Measurements from ENCODE around the gene SCMH1.

The SCMH1 gene

DNA sequence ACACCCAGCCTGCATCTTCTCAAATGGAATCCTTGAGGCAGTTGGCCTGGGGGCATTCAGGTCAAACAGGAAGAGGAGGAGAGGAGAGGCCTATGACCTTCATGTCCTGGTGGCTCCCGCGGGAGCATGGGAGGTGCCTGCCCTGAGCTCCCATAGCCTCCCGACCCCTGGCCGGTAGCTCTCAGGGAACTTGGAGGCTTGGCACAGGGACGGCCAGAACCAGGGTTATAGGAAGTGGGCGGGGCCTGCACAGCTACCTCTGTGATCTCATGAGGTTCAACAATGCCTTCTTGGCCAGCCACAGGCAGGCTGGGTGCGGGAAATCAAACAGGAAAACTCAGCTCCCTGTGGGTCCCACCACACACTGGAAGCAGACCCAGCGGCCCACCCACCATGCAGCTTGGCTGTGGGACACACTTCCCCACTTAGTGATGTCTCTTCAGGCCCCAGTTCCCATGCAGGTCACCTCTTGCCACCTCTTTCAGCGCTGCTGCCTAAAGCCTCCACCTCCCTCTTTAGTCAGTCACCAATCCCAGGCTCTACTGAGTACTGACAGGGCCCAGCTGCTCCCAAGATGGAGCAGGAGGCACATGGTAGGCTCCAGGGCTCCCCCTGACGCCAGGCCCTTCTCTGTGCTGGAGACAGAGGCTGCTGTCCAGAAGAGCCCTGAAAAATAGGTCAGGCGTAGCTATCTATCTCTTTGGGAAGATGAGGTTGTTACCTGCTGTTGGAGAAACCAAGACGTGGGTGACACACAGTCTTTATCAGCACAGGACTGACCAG lies 220.4 kb downstream of the SCMH1 start, which contains the start of gene SLFNL1:
Gene SLFNL1 (minus strand): TSS at position 200 of the 783 bp plus-strand sequence. CDS start 1,065 bp downstream, outside the sequence.
- no peak for DNase-seq

DNA sequence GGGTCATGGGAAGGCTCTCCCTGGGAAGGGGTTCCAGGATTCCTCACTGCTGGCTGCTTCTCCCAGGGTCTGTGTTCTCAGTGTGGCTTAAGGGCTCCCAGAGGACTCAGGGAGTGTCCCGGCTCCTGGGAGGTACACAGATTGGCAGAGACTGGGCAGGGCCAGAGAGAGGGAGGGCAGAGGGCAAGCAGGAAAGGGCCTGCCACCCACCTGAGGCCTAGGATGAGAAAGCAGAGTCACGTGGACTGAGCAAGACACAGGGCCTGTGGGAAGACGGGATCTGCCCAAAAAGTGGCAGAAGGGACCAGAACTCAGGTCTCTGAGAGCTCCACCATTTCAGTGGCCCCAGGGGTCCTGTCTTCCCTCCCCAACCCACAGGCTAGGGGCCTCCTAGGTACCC lies 221.5 kb downstream of the SCMH1 start:
- no peak for DNase-seq

DNA sequence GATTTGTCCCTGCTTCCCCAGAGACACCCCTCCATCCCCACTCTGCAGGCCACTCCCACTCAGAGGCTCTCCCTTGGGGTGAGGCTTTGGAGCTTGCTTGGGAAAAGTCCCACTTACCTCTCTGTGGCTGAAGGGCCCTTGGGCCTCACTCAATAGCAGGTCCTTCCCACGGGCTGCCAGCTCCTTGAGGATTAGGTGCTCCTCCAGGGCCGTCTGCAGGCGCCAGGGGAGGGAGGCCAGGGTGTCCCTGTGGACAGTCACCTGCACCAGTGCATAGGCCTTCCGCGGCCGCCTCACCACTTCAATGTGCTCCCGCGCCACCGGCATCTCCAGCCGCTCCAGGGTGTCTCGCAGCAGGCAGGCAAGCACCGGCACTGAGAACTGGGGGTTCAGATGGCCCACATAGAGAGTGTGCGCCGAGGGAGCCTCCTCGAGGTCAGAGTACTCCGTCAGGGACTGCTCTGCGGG lies 222.0 kb downstream of the SCMH1 start:
- no peak for DNase-seq

DNA sequence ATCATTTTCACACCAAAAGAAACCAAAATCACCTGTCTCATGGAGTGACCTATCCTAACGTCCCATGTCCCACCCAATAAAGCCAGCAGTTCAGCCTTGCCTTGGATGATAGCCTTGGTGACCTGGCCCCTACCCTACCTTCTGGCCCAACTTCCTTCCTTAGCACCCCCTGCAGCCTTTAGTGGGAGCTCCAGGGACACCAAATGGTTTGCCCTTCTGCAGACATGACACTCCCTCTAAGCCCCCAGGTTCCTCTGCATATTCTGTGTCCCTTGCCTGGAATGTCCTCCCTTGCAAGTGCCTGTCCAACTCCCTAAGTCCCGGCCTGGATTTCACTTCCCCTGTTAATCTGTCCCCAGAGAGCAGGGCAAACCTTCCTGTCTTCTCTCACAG lies 222.8 kb downstream of the SCMH1 start:
- no peak for DNase-seq

DNA sequence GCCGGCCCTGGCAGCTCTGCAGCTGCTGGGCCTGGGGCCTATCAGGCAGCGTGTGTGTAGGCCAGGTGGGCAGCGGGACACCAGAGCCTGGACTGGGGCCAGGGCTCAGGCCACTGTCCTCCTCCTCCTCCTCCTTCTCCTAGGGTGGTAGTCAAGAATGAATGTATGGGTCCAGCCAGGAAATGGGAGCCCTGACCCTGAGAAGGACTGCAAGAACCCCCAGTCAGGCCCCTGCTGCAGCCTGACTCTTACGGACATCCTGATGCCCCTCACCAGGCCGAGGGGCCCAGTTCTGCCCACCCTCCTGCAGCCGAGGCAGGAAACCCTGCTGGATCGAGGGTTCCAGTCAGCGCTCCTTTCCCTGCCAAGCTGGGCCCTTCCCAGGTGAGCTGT lies 224.1 kb downstream of the SCMH1 start:
- no peak for DNase-seq

DNA sequence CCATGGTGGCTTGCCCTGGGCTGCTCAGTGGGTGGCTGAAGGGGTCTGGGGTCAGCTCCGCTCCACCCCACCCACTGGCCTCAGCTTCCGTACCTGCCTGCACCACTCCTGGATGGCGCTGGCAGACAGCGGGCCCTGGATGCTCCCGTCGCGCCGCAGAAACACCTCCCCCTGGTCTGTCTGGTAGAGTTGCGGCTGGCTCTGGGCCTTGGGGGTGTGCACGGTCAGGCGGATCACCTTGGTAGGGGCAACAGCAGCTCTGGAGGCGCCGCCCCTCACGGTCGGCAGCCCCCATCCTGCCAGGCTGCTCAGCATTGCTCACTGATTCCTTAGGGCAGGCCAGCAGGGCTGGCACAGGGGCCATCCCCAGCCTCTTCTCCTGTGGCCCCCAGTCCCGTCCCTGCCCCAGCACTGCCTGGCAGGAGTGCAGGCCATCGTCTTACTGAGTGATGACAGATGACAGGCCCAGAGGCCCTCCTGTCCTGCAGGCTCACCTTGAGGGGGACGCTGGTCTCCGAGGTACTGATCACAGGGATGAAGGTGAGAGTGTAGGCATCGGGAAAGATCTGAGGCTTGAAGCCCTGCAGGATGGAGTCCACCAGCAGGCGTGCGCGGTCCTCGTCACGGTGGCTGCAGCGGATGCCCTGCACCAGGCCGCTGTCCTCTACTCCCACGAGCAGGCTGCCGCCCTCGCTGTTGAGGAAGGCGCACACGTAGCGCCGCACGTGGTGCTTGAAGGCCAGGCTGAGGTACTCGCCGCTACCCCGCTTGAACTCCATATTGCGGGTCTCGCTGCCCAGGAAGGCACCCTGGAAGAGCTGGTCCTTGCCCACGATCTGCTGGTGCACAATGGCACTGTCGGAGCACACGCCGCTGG lies 224.7 kb downstream of the SCMH1 start:
- DNase-seq: no peak

DNA sequence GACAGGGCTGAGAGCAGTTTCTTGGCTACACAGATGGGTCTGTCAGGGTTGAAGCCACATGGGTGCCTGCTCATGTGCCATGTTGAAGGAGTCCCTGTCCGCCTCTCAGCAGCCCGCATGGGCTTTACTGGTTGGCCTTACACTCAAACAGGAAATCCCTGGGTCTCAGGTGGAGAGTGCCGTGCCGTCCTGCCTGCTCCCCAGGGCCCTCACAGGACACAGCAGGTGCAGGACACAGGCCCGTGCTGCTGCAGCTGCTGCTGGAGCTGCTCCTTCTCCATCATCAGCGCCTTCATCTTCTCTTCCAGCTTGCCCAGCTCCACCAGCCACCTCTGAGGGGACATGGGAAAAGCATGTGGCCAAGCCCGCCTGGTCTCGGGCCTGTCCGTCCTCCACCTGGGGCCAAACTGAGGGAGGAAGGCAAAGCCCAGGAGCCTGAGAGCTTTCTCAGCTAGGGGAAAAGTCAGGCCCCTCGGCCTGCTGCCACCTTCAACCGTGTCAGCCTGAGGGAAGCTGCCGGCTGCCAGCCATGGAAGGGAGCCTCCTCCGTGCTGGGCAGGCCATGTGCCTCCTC lies 226.1 kb downstream of the SCMH1 start:
- no peak for DNase-seq

DNA sequence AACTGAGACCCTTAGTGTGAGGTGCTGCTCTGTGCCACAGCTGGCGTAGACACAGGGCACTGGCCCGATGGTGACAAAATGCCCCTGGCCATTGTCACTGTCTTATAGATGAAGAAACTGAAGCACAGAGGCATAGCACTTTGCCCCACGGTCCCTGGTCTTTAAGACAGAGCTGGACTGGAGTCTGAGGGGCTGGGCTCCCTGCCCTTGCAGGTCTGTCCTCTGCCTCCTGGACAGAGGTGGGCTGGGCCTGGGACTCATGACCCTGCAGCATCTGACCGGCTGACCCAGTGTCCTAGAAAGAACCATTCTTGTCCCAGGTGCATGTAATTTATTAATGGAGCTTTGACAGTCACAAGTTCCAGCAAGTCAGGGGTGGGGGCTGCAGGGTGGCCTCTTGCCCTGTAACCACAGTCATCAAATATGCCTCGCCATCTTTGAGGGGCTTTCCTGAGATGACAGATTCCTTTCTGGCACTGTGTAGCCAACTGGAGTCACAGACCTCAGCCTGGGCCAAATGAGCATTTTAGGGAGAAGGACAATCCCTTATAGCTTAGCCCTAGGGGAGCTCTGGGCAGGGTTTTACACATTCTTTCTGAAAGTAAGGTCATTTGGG lies 226.7 kb downstream of the SCMH1 start:
- DNase-seq: no peak

DNA sequence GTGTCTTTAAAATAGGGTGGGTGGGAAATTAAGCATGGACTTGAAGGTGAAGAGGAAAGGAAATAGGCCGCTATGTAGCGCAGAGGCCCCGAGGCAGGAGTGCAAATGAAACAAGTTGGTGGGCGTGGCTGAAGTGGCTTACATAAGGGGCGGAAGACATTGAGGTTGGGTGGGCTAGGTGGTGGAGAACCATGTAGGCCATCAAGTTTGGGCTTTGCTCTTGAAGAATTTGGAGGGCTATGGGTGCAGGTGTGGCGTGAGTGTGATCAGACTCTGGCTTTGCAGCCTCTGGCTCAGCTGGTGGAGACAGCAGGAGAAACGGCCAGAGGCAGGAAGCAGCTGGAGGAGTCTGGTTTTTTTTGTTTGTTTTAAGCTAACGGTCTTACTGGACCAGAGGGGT lies 227.2 kb downstream of the SCMH1 start:
- DNase-seq: no peak

DNA sequence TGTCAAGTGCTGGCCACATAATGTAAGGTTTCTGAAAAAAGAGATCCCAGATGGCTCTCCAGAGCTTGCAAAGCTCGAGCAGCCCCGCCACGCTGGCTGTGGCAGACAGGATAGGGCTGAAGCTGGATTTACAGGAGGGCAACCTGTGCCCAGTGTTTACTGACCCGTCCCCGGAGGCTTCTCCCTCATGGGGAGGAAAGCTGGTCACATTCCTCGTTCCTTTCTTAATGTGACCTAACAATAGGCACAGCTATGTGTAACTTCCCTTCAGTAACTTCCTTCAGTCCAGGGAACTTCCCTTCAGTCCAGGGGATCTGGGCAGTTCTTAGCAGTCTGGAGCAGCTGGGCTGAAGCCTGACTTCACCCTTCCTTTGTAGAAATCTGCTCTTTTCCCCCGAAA lies 228.3 kb downstream of the SCMH1 start:
- DNase-seq: no peak

DNA sequence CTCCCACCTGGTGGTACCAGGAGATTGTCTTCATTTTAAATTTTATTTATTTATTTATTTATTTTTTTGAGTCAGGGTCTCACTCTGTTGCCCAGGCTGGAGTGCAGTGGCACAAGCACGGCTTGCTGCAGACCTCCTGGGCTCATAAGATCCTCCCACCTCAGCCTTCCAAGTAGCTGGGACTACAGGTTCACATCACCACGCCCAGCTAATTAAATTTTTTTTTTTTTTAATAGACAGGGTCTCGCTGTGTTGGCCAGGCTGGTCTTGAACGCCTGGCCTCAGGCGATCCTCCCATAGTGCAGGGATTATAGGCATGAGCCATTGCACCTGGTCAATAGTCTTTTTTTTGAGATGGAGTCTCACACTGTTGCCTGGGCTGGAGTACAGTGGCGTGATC lies 229.1 kb downstream of the SCMH1 start:
- DNase-seq: no peak

DNA sequence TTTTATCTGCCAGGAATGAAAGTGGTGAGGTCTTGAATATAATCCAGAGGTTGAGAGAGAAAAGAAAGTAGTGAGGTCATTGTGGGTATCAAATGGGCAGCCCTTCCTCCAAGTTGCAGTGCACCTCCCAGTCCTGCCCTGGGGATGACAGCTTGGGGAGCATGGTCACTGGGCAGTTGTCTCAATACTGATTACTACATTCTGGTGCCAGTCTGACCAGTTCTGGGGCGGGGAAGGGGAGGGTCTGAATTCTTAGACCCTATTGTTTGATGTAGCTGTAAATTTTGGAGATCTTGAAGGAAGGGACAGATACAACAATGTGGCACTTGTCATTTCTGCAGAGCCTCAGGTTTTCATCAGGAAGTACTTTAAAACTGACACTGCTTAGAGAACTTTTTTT lies 231.8 kb downstream of the SCMH1 start:
- no peak for DNase-seq

DNA sequence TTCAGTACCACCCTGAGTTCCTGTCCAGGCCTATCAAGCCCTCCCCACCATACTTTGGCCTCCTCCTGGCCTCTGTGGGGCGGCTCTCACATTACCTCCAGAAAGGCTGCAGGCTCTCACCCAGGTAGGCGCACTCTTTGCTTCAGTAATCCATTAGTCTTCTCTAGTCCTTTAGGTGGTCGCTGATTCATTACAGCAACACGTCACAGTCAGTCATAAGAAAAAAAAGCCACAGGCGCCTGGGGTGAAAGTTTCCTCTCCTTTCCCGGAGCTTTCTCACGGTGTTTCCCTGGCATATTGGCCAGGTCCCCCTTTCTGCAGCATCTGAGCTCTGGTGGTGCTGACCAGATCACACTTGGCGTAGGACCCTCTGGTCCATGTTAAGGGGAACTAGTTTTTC lies 232.6 kb downstream of the SCMH1 start:
- DNase-seq: no peak

DNA sequence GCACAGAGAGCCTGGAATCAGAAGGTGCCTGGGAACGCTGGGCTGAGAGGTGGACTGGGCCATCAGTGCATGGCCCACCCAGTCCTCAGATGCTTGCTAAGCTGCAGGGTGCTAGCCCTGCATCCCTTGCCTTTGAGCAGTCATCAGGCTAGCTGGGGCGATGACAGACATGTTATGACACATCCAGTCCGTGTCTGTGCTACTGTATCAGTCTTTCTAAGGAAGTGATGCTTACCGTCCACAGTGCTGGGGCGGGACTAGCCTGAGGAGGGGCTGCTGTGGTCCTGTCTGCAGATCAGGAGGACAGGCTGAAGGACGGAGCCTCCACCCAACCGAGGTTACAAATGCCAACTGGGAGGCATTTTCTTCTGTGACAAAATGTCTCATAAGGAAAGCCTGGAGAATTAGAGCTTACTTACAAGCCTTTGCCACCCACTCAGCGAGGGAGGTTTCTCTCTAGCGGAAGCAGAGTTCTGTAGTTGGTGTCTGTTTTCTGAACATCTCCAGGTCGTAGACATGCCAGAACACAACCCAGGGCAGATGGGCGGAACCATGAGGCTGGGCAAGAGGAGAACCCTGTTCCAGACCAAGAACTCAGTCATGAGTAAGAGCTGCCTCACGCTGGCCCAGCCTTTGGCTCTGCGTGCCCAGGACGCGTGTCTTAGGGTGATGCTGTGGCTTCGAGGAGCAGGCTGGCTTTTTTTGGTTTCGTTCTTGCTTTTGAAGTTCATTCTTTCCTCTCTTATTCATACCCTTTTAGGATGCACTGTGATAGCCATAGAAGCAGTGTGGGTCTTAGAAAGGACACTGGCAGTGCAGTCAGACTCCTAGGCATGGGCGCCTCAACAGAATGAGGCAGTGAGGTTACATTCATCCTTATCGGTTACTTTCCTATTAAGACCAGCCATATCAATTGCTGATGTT lies 234.9 kb downstream of the SCMH1 start:
- no peak for DNase-seq

DNA sequence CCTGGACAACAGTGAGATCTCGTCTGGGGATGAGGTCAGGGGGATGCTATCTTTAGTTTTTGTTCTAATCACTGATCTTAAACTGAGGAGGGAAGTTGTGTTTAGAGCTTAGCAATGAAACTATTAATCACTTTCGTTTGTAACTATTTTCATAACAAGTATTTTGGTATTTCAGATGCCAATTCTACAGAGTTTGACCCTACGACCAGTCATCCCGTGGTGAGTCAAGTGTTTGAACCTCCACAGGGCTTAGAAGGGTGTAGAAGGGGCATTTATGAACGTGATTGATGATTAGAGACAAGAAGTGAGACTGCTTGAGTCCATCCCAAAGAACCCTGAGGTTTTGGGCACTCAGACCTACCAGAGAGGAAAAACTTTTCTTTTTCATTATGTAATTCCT lies 236.2 kb downstream of the SCMH1 start:
- no peak for DNase-seq

DNA sequence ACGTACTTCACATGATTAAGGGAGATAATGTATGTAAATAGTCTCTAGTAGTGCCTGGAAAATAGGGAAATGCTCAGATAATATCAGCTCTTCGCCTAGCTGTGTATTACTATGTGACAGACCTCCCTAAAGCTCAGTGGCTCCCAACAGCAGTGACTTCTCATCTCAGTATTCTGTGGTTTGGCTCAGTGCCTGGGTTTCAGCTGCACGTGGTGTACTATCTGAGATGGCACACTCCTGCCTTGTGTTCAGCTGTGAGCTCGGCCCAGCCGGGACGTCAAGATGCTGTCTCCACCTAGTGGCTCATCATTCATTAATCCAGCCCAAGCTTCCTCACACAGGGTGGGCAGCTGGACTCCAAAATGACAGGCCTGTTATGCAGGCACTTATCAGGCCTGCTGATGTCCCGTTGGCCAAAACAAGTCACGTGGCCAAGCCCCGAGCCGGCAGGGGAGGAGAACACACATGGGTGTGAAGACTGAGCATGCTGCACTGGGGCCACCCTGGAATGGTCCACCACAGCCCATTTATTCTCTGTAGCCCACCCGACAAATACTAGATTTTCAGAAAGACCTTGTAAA lies 238.4 kb downstream of the SCMH1 start:
- DNase-seq: no peak

DNA sequence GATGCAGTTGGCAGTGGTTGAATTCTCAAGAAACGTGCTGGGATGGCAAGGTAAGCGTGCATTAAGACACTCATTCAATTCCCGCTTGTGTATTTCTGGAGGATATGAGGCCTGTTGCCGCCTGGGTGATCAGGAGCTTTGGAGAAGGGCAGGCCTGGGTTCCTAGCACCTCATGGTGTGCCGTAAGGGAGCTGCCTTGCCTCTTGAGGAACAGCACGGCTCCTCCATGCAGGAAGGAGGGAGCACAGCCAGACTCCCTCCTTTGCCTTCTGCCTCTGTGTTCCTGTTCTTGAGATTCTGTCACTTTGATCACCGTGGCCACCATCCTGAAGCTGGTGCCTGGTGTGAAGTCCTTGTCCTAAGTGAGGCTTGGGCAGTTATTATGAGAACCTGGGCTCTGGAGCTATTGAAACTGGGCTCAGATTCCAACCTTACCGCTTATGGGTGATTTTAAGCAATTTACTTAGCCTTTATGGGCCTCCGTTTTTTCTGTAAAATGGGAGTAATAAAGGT lies 238.9 kb downstream of the SCMH1 start:
- DNase-seq: no peak

DNA sequence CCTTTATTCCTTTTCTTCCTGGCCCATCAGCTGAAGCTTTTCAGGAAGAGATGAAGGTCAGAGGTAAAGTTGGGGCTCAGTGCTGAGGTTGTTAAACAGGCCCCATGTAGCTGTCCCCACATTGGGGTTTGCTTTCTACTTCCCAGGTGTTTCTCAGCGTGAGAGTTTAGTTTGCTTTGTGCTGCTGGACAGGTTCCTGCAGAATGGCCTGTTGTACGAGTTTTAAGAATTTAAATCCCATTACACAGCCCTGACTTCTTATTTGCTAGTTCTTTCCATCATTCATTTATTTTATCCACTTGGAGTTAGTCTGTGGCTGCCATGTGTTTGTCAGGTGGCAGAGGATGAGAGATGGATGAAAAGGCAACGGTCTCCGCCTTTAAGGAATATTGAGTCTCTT lies 243.4 kb downstream of the SCMH1 start:
- no peak for DNase-seq

DNA sequence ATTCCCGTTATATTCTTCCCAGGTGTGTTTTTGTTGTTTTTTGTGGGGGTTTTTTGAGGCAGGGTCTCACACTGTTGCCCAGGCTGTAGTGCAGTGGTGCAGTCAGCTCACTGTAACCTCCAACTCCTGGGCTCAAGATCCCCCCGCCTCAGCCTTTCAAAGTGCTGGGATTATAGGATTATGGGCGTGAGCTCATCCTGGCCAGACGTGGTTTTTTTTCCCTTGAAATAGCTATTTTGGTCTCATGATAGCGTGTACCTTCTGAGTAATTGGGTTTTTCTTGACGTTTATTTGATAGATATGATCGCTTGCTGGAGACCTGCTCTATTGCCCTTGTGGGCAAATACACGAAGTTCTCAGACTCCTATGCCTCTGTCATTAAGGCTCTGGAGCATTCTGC lies 245.0 kb downstream of the SCMH1 start:
- no peak for DNase-seq

DNA sequence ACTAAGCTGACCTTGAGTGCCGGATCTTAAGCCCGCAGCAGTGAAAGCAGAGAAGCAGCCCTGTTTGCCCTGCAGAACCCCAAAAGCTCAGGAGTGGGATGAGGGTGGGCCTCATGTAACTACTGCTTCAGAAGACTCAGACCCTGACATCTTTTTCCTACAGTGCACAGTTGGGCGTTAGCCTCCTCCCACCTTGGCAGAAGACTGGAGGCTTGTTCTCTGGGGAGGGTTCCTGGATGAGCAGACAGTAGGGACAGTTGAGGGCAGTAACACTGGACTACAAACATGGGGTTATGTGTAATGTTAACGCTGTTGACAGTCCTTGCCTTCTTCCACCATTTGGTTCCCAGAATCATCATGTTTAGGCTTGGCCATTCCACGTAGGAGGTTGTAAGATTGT lies 253.0 kb downstream of the SCMH1 start:
- DNase-seq: no peak

DNA sequence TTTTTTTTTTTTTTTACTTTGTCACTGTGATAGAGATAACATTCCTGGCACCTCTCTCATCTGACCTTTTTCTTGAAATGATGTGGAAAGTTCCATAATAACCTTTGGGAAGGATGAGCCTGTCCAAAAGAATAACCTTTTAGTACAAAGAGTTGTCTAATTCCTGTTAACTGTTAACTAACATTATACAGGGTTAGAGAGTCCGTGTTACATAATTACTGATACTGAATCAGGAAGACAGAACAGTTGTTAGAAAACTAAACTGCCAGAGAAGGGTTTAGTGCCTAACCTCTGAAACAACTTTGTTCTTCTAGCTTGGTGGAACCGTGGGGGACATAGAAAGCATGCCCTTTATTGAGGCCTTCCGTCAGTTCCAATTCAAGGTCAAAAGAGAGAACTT lies 253.8 kb downstream of the SCMH1 start:
- DNase-seq: no peak
